Loucy (cell line): ENCODE data around the gene KATNIP.

Experiments
- CTCF ChIP-seq: fragments of 200-600 bp; sonication (generic); conservative IDR thresholded peaks from 2 replicates; pipeline ENCODE4 v1.5.1; 2014; ENCODE audit warnings: mild to moderate bottlenecking, antibody characterized with exemption, low read length
- EZH2phosphoT487 ChIP-seq: fragments of 200-600 bp; IDR thresholded peaks from 2 replicates; pipeline ENCODE4 v1.6.1; 2018; ENCODE audit warnings: antibody characterized with exemption, mild to moderate bottlenecking, moderate library complexity, borderline replicate concordance

DNA sequence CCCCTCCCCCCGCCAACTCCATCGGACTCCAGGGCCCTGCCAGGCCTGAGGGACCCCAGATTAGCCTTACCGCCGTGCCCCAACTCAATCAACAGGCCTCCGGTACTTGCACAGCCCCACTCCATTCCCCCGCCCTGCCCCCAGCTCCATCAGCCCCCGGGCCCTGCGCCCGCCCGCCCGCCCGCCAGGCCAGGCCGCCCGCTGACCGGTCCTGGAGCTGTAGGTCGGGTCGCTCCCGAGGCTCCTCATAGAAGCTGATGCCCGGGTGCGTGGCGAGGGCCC lies 539 bp upstream of the KATNIP start:
- TF ChIP-seq CTCF (no peak), EZH2phosphoT487 (no peak)
